ENCODE measurements around the gene LZTS2.

- TF ChIP-seq CTCF (IDR thresholded peaks at IDR 0.05) = no peak
- TF ChIP-seq POLR2A (IDR thresholded peaks at IDR 0.05) = no peak
These were observed 33.1 kb downstream of the LZTS2 start for GRCh38 chr10:101032637-101033224.

Data from uterus (tissue), 2 donors.